Muscle layer of duodenum (tissue), 2 donors: ENCODE data around the gene FAM149B1.

Experiments
- H3K27ac ChIP-seq: one replicate; pipeline ENCODE4 v1.7.0; 2013; ENCODE audit warnings: mild to moderate bottlenecking, low read length
- H3K27me3 ChIP-seq: one replicate; pipeline ENCODE4 v1.7.0; 2013; ENCODE audit warnings: low read depth, mild to moderate bottlenecking, control low read depth, low read length
- H3K36me3 ChIP-seq, 2 donors: one replicate each; pipeline ENCODE4 v1.7.0; 2013; ENCODE audit warnings: low read length in 2 of 2, control low read depth in 1 of 2, mild to moderate bottlenecking in 1 of 2; ENCODE audit not compliant: insufficient read depth in 2 of 2, control insufficient read depth in 1 of 2
- H3K4me1 ChIP-seq, 2 donors: one replicate each; pipeline ENCODE4 v1.7.0; 2013; ENCODE audit warnings: low read length in 2 of 2, mild to moderate bottlenecking in 2 of 2, control low read depth in 1 of 2, moderate library complexity in 1 of 2; ENCODE audit not compliant: insufficient read depth in 2 of 2, control insufficient read depth in 1 of 2
- H3K4me3 ChIP-seq, 2 donors: one replicate each; pipeline ENCODE4 v1.7.0; 2013; ENCODE audit warnings: low read length in 2 of 2, low read depth in 1 of 2, mild to moderate bottlenecking in 1 of 2
- H3K9me3 ChIP-seq, 2 donors: one replicate each; pipeline ENCODE4 v1.7.0; 2013; ENCODE audit warnings: low read length in 2 of 2, control low read depth in 1 of 2, mild to moderate bottlenecking in 1 of 2; ENCODE audit not compliant: control insufficient read depth in 1 of 2
- donor health status: healthy.

FAM149B1 gene

DNA sequence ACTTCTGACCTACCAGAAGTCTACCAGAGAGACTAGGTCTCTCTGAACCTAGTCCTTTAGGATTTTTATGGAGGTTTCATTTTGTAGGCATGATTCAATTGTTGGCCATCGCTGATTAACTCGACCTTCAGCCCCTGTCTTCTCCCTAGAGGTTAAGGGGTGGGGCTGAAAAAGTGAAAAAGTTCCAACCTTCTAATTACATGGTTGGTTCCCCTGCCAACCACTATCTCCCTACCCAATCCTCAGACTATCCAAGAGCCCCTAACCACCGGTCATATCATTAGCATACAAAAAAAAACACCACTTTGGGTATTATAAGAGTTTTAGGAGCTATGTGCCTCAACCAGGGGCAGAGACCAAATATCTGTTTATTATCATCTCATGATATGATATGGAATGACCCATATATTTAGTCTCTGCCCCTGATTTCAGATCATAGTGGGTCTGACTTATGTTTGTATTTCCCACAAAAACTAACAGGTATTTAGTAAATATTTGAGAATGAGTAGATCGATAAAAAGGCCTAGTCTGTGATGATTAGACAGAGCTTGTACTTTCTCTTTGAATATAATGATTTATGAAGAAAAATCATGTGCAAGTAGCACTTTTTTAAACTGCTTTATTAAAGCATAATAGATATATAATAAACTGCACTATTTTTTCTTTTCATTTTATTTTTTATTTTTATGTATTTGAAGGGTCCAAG lies 43.3 kb downstream of the FAM149B1 start:
- H3K9me3 ChIP-seq = no peaks in the 10 kb centered on the region
- H3K4me1 ChIP-seq = no peaks in the 10 kb centered on the region
- H3K27me3 ChIP-seq = no peaks in the 10 kb centered on the region
- no peak overlapping the region for H3K27ac ChIP-seq
- peaks cover 12 to 18% of the 10 kb centered on the region in 2 donors for H3K36me3 ChIP-seq
- H3K4me3 ChIP-seq = no peak overlapping the region

DNA sequence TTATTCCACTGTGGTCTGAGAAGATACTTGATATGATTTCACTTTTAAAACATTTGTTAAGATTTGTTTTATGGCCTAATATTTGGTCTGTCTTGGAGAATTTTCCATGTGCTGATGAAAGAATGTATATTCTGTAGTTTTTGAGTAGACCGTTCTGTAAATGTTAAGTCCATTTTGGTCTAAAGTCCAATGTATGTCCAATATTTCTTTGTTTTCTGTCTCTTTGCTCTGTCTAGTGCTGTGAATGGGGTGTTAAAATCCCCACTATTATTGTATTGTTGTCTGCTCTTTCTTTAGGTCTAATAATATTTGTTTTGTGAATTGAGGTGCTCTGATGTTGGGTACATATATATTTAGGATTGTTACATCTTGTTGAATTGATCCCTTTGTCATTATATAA lies 47.8 kb downstream of the FAM149B1 start:
- Histone ChIP-seq H3K27ac (no peak overlapping the region), H3K9me3 (no peaks in the 10 kb centered on the region), H3K27me3 (no peaks in the 10 kb centered on the region), H3K4me1 (no peaks in the 10 kb centered on the region), H3K36me3 (peaks cover 20 to 28% of the 10 kb centered on the region in 2 donors), H3K4me3 (no peak overlapping the region)

DNA sequence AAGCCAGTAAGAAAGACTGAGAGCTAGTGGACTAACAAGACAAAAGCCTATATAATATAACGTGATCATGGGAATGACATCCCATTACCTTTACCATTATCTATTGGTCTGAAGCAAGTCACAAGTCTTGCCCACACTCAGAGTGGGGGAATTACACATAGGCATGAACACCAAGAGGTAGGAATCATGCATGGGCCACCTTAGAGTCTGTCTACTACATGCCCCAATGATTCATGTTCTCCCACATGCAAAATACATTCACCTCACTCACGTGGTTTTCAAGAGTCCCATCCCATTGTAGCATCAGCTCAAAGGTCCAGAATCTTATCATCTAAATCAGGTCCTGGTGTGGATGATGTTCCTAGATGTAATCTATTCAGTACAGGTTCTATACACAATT lies 49.7 kb downstream of the FAM149B1 start:
- H3K27ac ChIP-seq = no peak overlapping the region
- H3K27me3 ChIP-seq = no peaks in the 10 kb centered on the region
- H3K9me3 ChIP-seq = no peaks in the 10 kb centered on the region
- no peaks in the 10 kb centered on the region for H3K4me1 ChIP-seq
- H3K4me3 ChIP-seq = no peak overlapping the region
- peaks cover 15 to 22% of the 10 kb centered on the region in 2 donors for H3K36me3 ChIP-seq

DNA sequence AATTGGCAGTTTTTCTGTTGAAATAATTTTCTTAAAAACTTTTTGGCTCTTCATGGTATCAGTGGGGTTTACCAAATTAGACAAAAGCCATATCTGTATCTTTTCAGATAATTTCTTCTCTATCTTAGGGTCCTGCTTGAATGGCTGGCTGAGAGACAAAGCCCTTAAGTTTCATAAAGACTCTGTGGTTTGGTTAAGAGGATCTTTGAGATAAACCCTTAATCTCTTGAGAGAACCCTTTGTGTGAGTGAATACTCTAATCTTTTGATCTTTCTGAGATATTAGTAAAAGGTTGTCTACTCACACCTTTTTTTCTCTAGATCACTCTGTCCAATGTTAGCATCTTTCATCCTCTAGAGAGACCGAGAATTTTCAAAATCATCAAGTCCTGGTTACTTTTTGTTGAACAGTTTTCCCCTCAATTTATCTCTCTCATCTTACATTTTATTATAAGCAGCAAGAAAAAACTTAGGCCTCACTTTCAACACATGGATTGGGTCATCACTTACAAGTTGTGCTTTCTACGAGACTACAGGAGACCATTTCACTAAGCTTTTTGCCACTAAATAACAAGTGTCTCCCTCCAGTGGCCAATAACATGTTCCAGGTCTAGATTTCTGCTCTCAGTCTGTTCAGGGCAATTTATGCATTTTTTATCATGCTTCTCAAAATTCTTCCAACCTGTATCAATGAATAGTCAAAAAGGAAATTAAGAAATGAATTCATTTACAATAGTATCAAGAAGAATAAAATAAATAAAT lies 50.7 kb downstream of the FAM149B1 start:
- Histone ChIP-seq H3K9me3 (no peaks in the 10 kb centered on the region), H3K27me3 (no peaks in the 10 kb centered on the region), H3K4me3 (no peak overlapping the region), H3K36me3 (peaks cover 15 to 22% of the 10 kb centered on the region in 2 donors), H3K27ac (no peak overlapping the region), H3K4me1 (no peaks in the 10 kb centered on the region)

DNA sequence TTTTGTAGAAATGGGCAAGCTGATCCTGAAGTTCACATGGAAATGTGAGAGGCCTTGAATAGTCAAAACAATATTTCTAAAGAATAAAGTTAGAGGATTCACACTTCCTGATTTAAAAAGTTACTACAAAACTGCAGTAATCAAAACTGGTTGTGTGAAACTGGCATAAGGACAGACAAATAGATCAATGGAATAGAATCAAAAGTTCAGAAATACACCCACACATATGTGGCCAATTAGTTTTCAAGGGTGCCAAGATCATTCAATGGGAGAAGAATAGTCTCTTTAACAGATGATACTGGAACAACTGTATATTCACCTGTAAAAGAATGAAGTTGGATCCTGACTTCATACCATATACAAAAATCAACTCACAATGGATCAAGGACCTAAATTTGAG lies 51.5 kb downstream of the FAM149B1 start:
- no peaks in the 10 kb centered on the region for H3K9me3 ChIP-seq
- no peak overlapping the region for H3K4me3 ChIP-seq
- H3K36me3 ChIP-seq = peaks cover 15 to 22% of the 10 kb centered on the region in 2 donors
- no peaks in the 10 kb centered on the region for H3K27me3 ChIP-seq
- no peaks in the 10 kb centered on the region for H3K4me1 ChIP-seq
- no peak overlapping the region for H3K27ac ChIP-seq

DNA sequence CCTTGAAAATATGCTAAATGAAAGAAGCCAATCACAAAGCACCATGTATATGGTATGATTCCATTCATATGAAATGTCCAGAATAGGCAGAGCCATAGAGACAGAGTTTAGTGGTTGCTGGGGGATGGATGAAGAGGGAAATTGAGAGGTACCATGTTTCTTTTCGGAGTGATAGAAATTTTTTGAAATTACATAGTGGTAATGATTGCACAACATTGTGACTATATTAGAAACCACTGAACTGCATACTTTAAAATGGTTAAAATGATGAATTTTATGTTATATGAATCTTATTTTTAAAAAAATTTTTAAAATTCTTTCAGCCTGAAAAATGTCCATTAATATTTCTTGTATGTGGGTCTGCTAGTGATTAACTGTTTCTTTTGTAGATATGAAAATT lies 53.1 kb downstream of the FAM149B1 start:
- Histone ChIP-seq H3K36me3 (peaks cover 15 to 22% of the 10 kb centered on the region in 2 donors), H3K9me3 (no peaks in the 10 kb centered on the region), H3K27ac (no peak overlapping the region)

DNA sequence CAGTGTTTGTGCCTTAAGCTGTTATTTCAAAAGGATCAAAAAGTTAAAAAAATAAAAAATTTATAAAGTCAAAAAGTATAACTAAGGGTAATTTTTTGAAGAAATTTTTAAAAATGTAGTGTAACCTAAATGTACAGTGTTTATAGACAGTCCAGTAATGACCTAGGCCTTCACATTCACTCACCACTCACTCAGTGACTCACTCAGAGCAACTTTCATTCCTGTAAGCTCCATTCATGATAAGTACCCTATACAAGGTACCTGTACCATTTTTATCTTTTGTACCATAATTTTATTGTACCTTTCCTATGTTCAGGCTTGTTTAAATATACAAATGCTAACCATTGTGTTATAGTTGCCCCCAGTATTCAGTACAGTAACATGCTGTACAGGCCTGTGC lies 57.6 kb downstream of the FAM149B1 start:
- Histone ChIP-seq H3K4me1 (no peaks in the 10 kb centered on the region), H3K27me3 (no peaks in the 10 kb centered on the region), H3K9me3 (no peaks in the 10 kb centered on the region), H3K27ac (no peak overlapping the region), H3K36me3 (peaks cover 0 to 4% of the 10 kb centered on the region in 2 donors), H3K4me3 (no peak overlapping the region)

More for the DNA sequence above, 53.1 kb downstream of the FAM149B1 start:
- Histone ChIP-seq H3K4me3 (no peak overlapping the region), H3K4me1 (no peaks in the 10 kb centered on the region), H3K27me3 (no peaks in the 10 kb centered on the region)

DNA sequence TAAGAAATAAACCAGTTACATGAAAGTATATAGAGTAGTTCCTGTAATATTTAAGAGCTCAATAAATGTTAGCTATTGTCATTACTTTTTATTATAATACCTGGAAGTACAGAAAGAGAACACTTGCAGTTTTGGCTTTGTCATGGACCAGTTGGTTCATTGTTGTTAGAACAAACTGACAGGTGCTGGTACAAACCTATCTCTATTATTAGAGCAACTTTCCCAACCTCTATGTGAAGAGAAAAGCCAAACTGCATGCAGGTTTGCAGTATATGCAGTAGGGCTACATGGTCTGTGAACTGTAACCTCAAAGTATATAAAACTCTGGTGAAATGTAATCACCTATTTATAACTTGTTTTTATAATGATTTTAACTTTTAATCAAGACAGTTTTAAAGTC lies 58.7 kb downstream of the FAM149B1 start:
- peaks cover 6 to 9% of the 10 kb centered on the region in 2 donors for H3K36me3 ChIP-seq
- no peaks in the 10 kb centered on the region for H3K9me3 ChIP-seq
- no peak overlapping the region for H3K4me3 ChIP-seq
- no peaks in the 10 kb centered on the region for H3K27me3 ChIP-seq
- H3K27ac ChIP-seq = no peak overlapping the region
- H3K4me1 ChIP-seq = no peaks in the 10 kb centered on the region

DNA sequence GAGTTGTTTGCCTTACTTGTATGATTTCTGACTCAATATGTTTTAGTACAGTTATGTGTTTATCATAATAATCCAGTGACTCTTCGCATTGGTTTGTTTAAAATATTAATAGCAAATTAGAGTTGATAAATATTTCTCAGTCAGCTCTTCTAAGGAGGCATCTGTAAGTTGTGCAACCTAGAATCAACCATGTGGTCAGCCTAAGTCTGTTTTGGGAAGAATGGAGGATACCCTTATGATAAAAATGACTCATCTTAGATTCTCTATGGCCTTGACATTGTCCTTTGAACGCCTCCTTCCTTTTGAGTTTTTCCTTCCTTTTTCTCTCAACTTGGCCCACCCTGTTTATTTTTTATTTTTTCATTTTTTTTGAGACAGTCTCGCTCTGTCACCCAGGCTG lies 60.3 kb downstream of the FAM149B1 start:
- H3K36me3 ChIP-seq = peaks cover 7 to 9% of the 10 kb centered on the region in 2 donors
- H3K27ac ChIP-seq = no peak overlapping the region
- no peaks in the 10 kb centered on the region for H3K9me3 ChIP-seq
- H3K4me3 ChIP-seq = no peak overlapping the region
- H3K4me1 ChIP-seq = no peaks in the 10 kb centered on the region
- H3K27me3 ChIP-seq = no peaks in the 10 kb centered on the region

DNA sequence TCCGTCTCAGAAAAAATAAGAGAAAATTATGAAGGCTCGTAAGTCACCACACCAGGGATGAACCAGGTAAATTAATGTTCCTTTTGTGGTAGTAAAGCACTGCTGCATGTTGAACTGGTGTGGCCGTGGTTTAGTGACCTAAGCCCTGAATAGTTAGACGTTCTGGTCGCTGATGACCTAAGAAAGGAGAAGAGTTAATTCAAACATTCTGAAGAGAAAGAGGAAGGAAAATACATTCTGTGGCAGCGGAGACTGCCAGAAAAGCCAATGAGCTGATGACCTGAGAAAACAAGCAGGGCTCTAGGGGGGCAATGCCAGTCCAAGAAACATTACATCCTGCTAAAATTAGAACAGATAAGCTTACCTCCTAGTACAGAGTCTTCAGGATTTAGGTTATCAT lies 61.6 kb downstream of the FAM149B1 start:
- Histone ChIP-seq H3K4me1 (no peaks in the 10 kb centered on the region), H3K4me3 (no peak overlapping the region), H3K27ac (no peak overlapping the region), H3K27me3 (no peaks in the 10 kb centered on the region), H3K9me3 (no peaks in the 10 kb centered on the region), H3K36me3 (peaks cover 18 to 19% of the 10 kb centered on the region in 2 donors)

DNA sequence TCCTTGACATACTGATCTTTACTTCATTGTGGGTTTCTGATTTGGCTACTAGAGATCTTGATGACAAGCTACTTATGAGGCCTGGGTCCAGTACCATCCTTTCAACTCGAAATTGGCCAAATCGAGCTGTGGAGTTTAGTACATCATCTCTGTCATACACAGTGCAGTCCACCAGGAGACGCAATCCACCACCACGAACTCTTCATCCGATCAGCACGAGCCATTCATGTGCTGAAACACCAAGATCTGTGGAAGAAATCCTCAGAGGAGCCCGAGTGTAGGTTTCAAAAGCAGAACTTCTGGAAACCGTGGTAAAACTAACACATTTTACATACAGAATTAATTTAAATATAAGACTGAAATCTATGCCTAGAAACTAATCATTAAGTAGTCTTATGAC lies 65.0 kb downstream of the FAM149B1 start:
- no peaks in the 10 kb centered on the region for H3K4me1 ChIP-seq
- H3K4me3 ChIP-seq = no peak overlapping the region
- peaks cover 32 to 33% of the 10 kb centered on the region in 2 donors for H3K36me3 ChIP-seq

More for the DNA sequence above, 65.0 kb downstream of the FAM149B1 start:
- H3K27me3 ChIP-seq = no peaks in the 10 kb centered on the region
- H3K27ac ChIP-seq = no peak overlapping the region
- H3K9me3 ChIP-seq = no peaks in the 10 kb centered on the region
